Measurements from ENCODE around the gene PCDH20.
"Not testable (repeated sequence)": the region's sequence is repeated elsewhere in the genome, so short reads cannot be mapped to it uniquely, and the experiment has no call there.

PCDH20 gene, protein sequence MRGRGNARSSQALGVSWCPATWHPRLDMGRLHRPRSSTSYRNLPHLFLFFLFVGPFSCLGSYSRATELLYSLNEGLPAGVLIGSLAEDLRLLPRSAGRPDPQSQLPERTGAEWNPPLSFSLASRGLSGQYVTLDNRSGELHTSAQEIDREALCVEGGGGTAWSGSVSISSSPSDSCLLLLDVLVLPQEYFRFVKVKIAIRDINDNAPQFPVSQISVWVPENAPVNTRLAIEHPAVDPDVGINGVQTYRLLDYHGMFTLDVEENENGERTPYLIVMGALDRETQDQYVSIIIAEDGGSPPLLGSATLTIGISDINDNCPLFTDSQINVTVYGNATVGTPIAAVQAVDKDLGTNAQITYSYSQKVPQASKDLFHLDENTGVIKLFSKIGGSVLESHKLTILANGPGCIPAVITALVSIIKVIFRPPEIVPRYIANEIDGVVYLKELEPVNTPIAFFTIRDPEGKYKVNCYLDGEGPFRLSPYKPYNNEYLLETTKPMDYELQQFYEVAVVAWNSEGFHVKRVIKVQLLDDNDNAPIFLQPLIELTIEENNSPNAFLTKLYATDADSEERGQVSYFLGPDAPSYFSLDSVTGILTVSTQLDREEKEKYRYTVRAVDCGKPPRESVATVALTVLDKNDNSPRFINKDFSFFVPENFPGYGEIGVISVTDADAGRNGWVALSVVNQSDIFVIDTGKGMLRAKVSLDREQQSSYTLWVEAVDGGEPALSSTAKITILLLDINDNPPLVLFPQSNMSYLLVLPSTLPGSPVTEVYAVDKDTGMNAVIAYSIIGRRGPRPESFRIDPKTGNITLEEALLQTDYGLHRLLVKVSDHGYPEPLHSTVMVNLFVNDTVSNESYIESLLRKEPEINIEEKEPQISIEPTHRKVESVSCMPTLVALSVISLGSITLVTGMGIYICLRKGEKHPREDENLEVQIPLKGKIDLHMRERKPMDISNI

DNA sequence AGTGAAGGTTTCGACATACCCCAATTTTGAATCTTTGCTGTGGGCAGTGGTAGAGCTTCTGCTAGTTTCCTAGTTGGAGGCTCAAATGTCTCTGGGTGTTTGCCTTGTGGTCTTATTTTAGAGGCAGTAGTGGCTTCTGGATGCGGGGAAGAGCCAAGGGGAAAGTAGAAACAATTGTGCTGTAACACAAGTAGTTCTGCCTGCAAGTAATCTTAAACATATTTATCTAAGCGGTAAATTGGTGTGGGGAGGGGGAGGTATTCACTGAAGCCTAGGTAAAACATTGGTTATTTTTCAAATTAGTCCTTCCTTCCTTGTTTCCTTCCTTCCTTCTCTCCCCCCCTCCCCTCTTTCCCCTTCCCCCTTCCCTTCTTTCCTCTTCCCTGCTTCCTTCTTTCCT, at the start of gene PCDH20:
Gene PCDH20, minus strand, starts transcription at position 101 of the 400 bp plus-strand sequence. CDS start 691 bp downstream, outside the sequence.
- H3K4me3 ChIP-seq (ENCODE audit: low read depth, low read length), result peak within 1 kb of the TSS; percentile 72

DNA sequence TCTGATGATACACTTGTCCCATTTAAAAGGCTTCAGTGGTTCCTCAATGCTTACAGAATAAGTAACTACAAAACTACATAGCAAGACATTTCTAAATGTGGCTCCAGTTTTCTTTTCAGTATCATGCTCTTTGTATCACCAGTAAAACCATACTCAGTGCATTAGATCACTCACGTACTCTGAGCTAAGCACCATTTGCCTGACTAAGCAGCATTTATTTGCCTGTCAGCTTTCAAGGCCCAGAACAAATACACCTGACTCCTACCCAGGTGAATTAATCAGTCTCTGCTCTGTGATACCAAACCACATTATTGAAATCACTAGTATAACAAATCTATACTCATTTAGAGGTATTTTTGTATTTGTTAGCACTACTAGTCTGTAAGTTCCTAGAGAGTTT, 47.4 kb upstream of the PCDH20 start:
- no peak overlapping the region for H3K4me3 ChIP-seq (ENCODE audit: low read depth, low read length)

DNA sequence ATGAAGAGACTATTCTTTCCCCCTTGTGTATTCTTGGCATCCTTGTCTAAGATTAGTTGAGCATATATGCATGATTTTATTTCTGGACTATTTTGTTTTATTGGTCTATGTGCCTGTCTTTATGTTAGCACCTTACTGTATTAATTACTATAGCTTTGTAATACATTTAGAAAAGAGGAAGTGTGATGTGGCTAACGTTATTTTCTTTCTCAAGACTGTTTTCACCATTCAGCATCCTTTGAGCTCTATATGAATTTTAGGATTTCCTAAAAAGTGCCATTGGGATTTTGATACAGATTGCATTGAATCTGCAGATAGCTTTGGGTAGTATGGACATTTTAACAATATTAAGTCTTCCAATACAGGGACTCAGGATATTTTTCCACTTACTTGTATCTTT, 37.5 kb upstream of the PCDH20 start:
- H3K4me3 ChIP-seq (ENCODE audit: low read depth, low read length), result no peak overlapping the region

DNA sequence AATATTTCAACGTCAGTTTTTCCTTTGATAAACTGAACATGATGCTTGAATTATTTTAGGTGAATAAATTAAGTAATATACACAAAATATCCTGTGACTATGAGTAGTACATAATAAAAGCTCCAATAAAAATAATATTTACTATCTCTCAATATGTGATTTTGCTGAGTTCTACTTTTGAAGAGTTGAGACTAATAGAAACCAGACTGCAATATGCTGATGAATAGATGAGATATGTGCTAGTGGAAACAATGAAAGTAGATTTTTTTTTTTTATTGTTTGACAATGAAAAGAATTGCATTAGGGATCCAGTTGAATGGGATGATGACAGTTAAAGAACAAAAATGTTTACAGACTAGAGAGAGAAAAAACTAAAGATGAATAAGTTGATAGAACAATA, 16.4 kb upstream of the PCDH20 start:
- no peak overlapping the region for H3K4me3 ChIP-seq (ENCODE audit: low read depth, low read length)

DNA sequence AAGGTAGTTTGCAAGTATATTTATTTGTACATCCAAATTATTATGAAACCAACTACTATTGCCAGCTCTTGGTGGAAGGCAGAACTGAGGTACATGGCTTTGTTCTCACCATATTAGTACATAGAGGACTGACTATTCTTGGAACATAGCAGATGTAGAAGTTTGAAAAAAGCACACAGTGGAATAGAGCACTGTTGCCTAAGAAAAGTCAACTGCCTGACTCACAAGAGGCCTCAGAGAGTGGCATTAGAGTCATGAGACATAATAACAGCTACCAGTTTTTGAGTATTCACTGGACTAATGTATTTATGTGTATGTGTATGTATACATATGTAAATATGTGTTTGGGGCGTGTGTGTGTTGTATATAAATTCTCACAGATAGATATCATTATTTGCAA, 8.3 kb upstream of the PCDH20 start:
- no peak overlapping the region for H3K4me3 ChIP-seq (ENCODE audit: low read depth, low read length)

DNA sequence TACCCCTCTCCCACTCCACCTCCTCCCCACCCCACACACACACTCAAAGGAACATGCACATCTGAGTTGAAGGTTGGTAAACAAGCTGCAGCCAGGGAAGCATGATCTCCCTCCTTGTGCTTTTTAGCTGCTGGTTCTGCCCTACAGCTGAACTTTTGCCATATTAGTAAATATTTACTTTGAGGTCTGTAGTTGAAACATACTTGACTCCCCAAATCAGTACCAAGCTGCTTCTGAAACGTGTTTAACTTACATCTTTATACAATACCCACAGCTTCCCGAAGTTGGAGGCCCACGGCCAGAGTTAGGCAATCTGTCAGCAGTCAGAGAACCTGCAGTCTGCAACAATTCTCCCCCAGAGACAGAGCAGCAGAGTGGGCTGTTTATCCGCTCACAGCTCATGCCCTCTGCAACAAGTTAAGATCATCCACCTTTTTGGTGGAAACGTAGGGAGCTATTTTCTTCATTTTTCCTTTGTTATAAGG, 1.5 kb upstream of the PCDH20 start:
- no peak overlapping the region for H3K4me3 ChIP-seq (ENCODE audit: low read depth, low read length)

DNA sequence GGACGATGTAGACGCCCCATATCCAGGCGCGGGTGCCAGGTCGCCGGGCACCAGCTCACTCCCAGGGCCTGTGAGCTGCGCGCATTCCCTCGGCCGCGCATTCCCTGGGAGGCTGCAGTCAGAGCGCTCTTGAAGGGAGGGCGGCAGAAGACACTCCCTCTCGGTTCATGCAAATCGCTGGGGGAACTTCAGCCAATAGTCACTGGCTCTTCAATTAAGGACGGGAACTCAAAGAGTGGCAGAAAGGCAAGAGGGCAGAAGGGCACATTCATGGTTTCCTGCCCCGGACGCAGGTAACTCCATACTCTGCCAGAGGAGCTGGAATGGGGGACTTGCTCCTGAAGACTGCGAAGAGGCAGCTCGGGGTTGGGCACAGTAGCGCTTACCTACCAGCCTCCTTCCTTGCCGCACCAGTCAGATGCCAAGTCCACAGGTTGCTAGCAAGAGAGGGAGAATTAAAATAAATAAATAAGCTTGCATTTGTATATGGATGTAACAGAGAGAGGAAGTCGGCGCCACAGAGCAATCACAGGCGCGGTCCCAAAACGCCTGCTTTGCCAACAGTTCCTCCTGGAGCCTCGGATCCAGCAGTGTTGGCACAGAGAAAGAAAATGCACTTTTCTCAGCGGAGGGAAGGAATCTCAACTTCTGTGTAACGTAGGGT, 459 bp downstream of the PCDH20 start:
- peak overlapping the region; percentile 72 for H3K4me3 ChIP-seq (ENCODE audit: low read depth, low read length)

DNA sequence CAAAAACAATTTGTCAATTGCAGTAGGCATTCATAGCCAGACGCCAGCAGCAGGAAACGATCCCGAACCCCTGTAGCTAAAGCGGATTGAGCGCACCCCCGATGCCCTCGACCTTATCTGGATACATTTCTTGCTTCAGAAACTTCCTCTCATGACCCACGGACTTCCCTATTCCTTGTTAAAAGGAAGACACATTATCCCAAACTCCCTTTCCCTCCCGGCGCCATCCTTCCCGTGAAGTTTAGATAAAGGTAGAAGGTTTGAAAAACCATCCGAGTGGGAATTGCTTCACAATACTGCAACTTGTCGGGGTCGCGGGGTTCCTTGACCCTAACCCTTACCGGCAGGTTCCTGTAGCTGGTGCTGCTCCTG, 977 bp downstream of the PCDH20 start:
- peak overlapping the region; percentile 72 for H3K4me3 ChIP-seq (ENCODE audit: low read depth, low read length)

DNA sequence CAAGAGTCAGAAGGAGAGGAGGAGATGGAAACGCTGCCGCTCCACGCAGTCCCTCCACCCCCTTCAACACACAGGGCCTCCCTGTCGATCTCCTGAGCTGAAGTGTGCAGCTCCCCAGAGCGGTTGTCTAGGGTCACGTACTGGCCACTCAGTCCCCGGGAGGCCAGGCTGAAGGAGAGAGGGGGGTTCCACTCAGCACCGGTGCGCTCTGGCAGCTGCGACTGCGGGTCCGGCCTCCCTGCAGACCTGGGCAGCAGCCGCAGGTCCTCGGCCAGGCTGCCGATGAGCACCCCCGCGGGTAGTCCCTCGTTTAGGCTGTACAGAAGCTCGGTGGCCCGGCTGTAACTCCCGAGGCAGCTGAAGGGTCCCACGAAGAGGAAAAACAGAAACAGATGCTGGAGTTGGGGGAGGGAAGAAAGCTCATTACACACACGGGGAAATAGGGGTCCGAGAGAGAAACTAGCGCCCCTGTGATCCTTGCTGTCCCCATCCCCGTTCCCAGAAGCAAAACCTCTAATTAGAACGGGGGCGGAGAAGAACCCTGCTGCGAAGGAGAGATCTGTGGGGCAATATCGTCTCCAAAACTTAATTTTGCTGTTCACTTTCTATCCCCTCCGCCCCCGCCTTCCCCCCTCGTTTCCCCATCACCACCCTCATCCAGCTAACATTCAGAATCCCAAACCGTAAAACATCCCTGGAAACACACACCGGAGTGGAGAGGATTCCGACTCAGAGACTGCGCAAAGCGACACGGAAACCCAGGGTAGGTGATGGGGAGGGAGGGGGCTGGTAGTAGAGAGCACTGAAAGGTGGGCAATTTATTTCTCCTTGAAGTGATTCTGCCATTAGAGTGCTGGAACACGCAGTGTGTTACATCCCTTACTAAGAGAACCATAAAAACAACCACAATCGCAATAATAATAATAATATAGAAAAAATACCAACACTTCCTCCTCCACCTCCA, 1.8 kb downstream of the PCDH20 start:
- H3K4me3 ChIP-seq (ENCODE audit: low read depth, low read length), result peak overlapping the region; percentile 72

DNA sequence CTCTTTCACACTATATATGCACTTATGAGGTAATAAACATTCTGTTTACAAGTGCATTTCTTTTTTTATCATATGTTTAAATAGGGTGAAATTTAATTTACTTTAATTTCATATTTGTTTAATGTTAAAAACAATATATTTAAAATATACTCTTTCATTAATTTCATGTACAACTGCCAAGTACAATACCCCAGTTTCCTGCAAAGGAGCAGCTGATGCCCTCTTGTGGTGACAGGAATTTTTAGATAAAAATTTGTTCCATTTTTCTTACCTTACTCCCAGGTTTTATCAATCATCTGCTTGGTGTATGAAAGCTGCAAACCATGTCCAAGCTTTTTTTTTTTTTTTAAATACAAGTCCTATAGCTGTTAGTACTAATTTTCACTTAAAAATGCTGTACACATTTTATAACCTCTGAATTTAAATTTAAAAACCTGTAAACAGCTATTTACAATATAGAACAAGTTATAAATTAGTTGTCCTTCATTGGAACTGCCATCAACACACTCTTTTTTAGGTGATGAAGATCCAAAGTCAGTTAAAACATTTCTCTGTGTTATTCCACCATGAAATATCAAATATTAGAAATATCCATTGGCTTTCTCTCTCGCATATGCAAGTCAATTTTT, 4.9 kb downstream of the PCDH20 start:
- no peak overlapping the region for H3K4me3 ChIP-seq (ENCODE audit: low read depth, low read length)

DNA sequence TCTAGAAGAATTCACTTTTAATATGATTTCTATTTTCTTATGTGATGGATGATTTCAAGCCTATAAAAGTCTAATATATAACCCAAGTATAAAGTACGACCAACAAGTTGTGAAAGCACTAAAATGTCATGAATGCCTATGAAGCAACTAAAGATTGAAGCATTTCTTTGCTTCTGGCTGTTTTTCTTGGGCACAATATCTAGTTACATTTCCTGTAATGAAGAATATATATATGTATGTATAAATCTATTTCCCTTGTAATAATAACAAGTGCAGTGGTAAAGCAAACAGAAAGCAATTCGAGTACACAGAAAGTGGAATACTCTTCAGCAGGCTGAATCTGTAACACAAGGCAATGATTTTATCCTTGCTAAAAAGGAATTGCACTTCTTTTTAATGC, 5.4 kb downstream of the PCDH20 start:
- H3K4me3 ChIP-seq (ENCODE audit: low read depth, low read length), result no peak overlapping the region

DNA sequence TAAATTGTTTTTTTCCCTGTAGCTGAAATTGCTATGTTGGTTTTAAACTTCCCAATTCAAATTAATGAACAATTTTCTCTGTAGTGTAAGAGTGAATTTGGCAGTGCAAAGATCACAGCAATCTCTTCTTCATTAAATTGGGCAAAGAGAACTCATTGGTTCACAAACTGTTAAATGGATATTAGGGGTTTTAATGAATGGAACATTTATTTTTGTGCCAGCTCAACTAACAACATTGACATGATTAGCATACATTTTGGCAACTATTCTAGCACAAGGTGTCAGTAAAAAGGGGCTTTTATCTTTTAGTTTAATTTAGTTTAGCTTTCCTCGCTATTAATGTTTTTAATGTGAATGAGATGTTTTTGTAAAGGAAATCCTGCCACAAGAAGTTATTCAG, 7.1 kb downstream of the PCDH20 start:
- H3K4me3 ChIP-seq (ENCODE audit: low read depth, low read length), result no peak overlapping the region

DNA sequence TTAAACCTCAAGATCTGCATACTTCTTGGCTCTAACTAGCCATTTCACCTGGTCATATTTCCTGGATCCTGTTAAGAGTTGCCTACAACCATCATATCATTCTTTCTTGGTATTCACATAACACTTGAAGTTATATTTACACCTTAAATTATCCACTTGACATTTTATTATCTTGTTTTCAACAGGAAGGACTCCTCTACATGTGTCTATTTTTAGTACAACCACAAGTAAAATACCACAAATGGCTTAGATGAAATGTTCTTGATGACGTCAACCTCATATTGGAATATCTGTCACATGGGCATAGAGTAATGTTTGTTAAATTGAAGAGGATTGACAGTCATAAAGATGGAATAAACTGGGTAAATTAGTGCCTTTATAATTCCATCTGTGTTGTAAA, 9.4 kb downstream of the PCDH20 start:
- no peak overlapping the region for H3K4me3 ChIP-seq (ENCODE audit: low read depth, low read length)

DNA sequence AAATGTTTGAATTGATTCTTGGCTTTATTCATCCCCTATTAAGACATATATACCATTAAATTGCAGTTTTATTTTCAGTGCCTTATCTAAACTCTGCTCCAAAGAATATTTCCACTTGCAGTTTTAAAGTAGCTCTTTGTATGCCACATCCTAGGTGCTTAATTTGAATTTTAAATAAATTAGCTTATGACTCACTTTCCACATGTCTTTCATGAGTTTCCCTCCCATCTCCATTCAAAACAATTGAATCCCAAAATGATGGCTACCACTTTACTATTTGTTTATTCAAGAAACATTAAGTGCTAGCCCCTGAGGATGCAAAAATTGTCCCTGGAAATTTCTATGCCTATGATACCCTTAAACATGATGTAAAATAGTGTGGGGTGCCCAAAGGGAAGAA, 19.5 kb downstream of the PCDH20 start:
- H3K4me3 ChIP-seq (ENCODE audit: low read depth, low read length), result no peak overlapping the region

DNA sequence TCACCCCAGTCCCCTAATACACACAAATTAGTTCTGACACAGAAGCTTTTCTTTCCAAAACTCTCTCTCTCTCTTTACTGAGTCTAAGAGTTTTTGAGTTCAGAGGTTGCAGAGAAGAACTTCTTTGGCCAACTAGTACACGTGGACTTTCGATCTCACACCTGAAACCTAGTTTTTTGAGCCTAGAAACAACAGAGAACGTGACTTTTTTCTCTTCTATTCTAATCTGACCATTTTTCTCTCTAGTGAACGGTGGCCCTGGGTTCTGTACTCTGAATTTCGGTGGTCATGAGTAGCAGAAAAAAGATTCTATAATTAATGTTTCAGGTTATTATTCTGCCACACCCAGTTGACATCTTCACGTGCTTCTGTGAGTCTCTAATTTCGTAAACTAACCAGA, 24.2 kb downstream of the PCDH20 start:
- H3K4me3 ChIP-seq (ENCODE audit: low read depth, low read length), result no peak overlapping the region

DNA sequence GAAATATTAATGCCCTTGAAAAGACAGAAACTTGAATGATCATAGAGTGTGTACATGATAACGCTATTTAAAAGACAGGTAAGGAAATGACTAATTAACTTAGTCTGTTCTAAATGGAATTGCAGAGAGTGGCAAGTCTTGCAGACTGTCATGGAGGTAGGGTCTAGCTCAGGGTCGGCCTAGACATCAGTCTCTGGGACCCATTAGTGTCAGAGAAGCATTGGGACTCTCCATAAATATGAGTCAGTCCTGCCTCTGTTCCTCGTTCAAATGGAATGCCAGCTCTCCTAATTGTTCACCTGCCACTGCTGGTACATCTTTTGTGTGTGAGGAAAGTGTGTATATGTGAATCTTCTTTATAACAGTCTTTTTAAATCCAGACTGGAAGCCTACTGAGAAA, 28.0 kb downstream of the PCDH20 start:
- H3K4me3 ChIP-seq (ENCODE audit: low read depth, low read length), result no peak overlapping the region

DNA sequence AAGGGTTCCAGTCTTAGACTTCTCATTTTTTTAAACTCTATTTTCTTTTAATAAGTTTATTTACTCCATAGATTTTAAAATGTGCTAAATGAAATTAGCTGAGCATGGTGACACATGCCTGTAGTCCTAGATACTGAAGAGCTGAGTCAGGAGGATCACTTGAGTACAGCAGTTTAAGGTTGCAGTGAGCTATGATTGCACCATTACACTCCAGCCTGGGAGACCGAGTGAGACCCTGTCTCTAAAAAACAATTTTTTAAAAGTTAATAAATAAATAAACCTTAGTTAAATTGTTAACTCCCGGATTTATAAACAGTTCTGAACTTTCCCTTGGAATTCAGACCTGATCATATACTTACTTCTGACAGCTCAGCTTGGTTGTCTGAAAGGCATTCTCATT, 32.5 kb downstream of the PCDH20 start:
- no peak overlapping the region for H3K4me3 ChIP-seq (ENCODE audit: low read depth, low read length)

DNA sequence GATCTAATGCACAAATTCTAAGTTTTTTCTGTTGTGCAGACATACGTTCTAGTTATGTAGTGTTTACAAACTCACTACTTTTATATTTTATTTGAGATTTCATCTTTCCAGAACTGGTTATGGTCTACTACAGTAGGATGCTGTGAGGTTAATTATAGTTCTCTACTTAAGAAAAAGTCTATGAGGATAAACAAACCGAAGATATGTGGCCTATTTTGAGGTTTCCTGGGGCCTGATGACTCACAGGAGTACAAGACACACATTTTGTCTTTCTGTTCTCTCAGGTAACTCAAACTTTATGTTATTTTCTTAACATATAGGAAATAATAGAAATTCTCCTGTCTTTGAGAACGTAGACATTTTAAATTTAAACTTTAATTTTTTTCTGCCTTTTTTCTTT, 45.1 kb downstream of the PCDH20 start:
- no peak overlapping the region for H3K4me3 ChIP-seq (ENCODE audit: low read depth, low read length)

DNA sequence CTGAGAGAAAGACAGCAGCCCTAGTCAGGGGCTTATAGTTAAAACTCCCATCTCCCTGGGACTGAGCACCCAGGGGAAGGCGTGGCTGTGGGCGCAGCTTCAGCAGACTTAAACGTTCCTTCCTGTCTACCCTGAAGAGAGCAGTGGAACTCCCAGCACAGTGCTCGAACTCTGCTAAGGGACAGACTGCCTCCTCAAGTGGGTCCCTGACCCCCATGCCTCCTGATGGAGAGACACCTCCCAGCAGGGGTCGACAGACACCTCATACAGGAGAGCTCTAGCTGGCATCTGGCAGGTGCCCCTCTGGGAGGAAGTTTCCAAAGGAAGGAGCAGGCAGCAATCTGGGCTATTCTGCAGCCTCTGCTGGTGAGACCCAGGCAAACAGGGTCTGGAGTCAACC, 51.0 kb downstream of the PCDH20 start:
- not testable (repeated sequence) for H3K4me3 ChIP-seq (ENCODE audit: low read depth, low read length)

DNA sequence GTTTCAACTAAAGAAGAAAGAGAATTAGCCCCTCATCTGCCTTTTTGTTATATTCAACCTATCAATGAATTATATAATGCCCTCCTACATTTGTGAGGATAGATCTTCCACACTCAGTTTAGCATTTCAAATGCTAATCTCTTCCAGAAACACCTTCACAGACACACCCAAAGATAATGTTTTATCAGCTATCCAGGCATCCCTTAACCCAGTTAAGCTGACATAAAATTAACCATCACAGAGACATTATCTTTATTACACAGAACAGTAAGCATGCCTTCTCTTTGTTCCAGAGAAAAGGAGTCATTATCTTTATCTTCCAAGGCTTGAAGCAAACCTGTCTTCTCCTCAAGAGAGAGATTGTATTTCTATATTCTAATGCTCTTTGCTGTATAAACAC, 53.1 kb downstream of the PCDH20 start:
- H3K4me3 ChIP-seq (ENCODE audit: low read depth, low read length), result no peak overlapping the region

Data from iPS-11a (cell line).